K562 (cell line): ENCODE data around the gene TECPR2. TPM values are rescaled to one million over a fixed set of nuclear protein-coding genes. Genes with fewer than 3 reads are reported as not detected.

Experiments
- CREB1 ChIP-seq, 2 experiments: sonication (generic) in 1 of 2; formaldehyde crosslinking in 1 of 2; IDR thresholded peaks; 2 replicates each; pipeline versions ENCODE4 v1.6.1 to v1.8.0; 2012 to 2022; ENCODE audit warnings: inconsistent platforms in 1 of 2, mild to moderate bottlenecking in 1 of 2, missing genetic modification reagents in 1 of 2, moderate library complexity in 1 of 2
- CTCF ChIP-seq, 3 experiments: IDR thresholded peaks in 2 of 3; conservative IDR thresholded peaks in 1 of 3; 2 replicates each; pipeline ENCODE4 v1.5.1; 2011 to 2012; ENCODE audit warnings: low read length in 3 of 3, mild to moderate bottlenecking in 3 of 3, control low read depth in 2 of 3, improper control_type of control experiment in 1 of 3, inconsistent platforms in 1 of 3, low read depth in 1 of 3, mixed read lengths in 1 of 3, moderate library complexity in 1 of 3; ENCODE audit not compliant: insufficient read depth in 2 of 3
- ETV5 ChIP-seq: sonication (generic); formaldehyde crosslinking; IDR thresholded peaks from 2 replicates; pipeline ENCODE4 v1.4.0; 2020; ENCODE audit warnings: low read depth, mild to moderate bottlenecking, missing genetic modification reagents
- HLTF ChIP-seq: fragments of 450-650 bp; IDR thresholded peaks from 2 replicates; pipeline ENCODE4 v1.6.1; 2016
- L3MBTL2 ChIP-seq: fragments of 450-650 bp; IDR thresholded peaks from 2 replicates; pipeline ENCODE4 v1.6.1; 2016; ENCODE audit warnings: mild to moderate bottlenecking, moderate library complexity
- MAX ChIP-seq: sonication (generic); formaldehyde crosslinking; IDR thresholded peaks from 2 replicates; pipeline ENCODE4 v1.9.0; 2022; ENCODE audit warnings: mild to moderate bottlenecking, missing genetic modification reagents
- MECOM ChIP-seq: fragments of 250-450 bp; sonication (Bioruptor Pico); IDR thresholded peaks from 2 replicates; pipeline ENCODE4 v1.8.0; 2022; ENCODE audit warnings: inconsistent platforms
- MTA3 ChIP-seq: fragments of 450-650 bp; formaldehyde crosslinking; IDR thresholded peaks from 2 replicates; pipeline ENCODE4 v1.6.1; 2017; ENCODE audit warnings: mild to moderate bottlenecking, borderline replicate concordance
- RB1 ChIP-seq: fragments of 450-650 bp; IDR thresholded peaks from 2 replicates; pipeline ENCODE4 v1.6.1; 2017; ENCODE audit warnings: low read depth, mild to moderate bottlenecking
- SP1 ChIP-seq: sonication (generic); formaldehyde crosslinking; IDR thresholded peaks from 2 replicates; pipeline ENCODE4 v1.8.1; 2022; ENCODE audit warnings: mild to moderate bottlenecking, missing genetic modification reagents
- TFAP4 ChIP-seq: sonication (generic); formaldehyde crosslinking; IDR thresholded peaks from 2 replicates; pipeline ENCODE4 v1.8.0; 2022; ENCODE audit warnings: missing genetic modification reagents, mild to moderate bottlenecking, moderate library complexity, borderline replicate concordance
- ZC3H4 ChIP-seq: sonication (generic); formaldehyde crosslinking; IDR thresholded peaks from 2 replicates; pipeline ENCODE4 v1.9.0; 2021; ENCODE audit warnings: missing genetic modification reagents, borderline replicate concordance
- ZNF134 ChIP-seq: fragments of 250-450 bp; sonication (Bioruptor Pico); conservative IDR thresholded peaks from 2 replicates; pipeline ENCODE4 v1.4.0; 2020
- ZNF511 ChIP-seq: sonication (generic); formaldehyde crosslinking; IDR thresholded peaks from 2 replicates; pipeline ENCODE4 v1.8.0; 2022; ENCODE audit warnings: mild to moderate bottlenecking, missing genetic modification reagents
- ZNF512 ChIP-seq: IDR thresholded peaks from 2 replicates; pipeline ENCODE4 v1.6.1; 2016; ENCODE audit warnings: missing genetic modification characterization, missing compliant biosample characterization
- ZNF589 ChIP-seq: fragments of 200-800 bp; sonication (Bioruptor generic); IDR thresholded peaks from 2 replicates; pipeline ENCODE4 v1.6.1; 2016; ENCODE audit warnings: low read depth, missing genetic modification characterization, missing compliant biosample characterization
- polyA plus RNA-seq, 8 experiments: library from polyadenylated mRNA; depleted of rRNA in 4 of 8; stranded (reverse) in 5 of 8; unstranded in 3 of 8; fragments of >200 nt; fragmentation: Nextera tagmentation in 2 of 8; fragmentation: Illumina TruSeq in 1 of 8; extraction: Ambion mirVana in 2 of 8; extraction: Trizol in 1 of 8; gene quantifications; 2 replicates each; pipeline versions ENCODE4 v1.2.1 to v1.2.3, GENCODE V29; 2011 to 2014; ENCODE audit warnings: inconsistent platforms in 1 of 8, missing spikeins in 1 of 8
- total RNA-seq, 7 experiments: library from RNA; depleted of rRNA in 6 of 7; stranded (reverse); fragments of >200 nt in 6 of 7; fragmentation: Illumina TruSeq in 2 of 7; extraction: Trizol in 2 of 7; gene quantifications; 2 replicates each; pipeline versions ENCODE4 v1.2.1 to v1.2.3, GENCODE V29; 2011 to 2021; ENCODE audit warnings: low replicate concordance in 1 of 7
- TF ChIP-seq, protein P1 (sequence below): fragments of 250-450 bp; sonication (Bioruptor Pico); IDR thresholded peaks from 2 replicates; pipeline ENCODE4 v1.8.0; 2021; ENCODE audit warnings: borderline replicate concordance, mild to moderate bottlenecking, moderate library complexity; ENCODE audit not compliant: poor library complexity, severe bottlenecking
- TF ChIP-seq, protein P2 (sequence below): fragments of 250-450 bp; sonication (Bioruptor Pico); IDR thresholded peaks from 2 replicates; pipeline ENCODE4 v1.8.0; 2021; ENCODE audit warnings: moderate library complexity, mild to moderate bottlenecking, inconsistent platforms

Gene TECPR2
- total and polyA plus RNA-seq, 9 of the 15 experiments (the other 6 are each of a cell fraction or from before 2014, with no cell fraction given) = 0.04 to 3.0 (median 0.83) TPM

- TF ChIP-seq TFAP4 (CRISPR knock-in tag) = peak; percentile 14; the same call in 1 of the 2 replicates
- TF ChIP-seq ZC3H4 (CRISPR knock-in tag) = peak; percentile 96
- no peak for TF ChIP-seq ETV5
- TF ChIP-seq ZNF511 = 0 out of 2 replicates have a peak, but pooled peaks have one; percentile 46
- no peak for TF ChIP-seq CTCF (IDR thresholded peaks at IDR 0.05 in 2 of 3, conservative IDR thresholded peaks at IDR 0.05 in 1 of 3; ENCODE audit: insufficient read depth in 2 of 3, low read depth in 1 of 3, low read length in 3 of 3)
- TF ChIP-seq CREB1 (IDR thresholded peaks at IDR 0.05) = peak; percentile 56; the same call in 1 of the 2 replicates
- no peak for TF ChIP-seq CREB1 (CRISPR knock-in tag; IDR thresholded peaks at IDR 0.05)
- peak; percentile 51; the same call in 1 of the 2 replicates for TF ChIP-seq SP1
- TF ChIP-seq MTA3 = peak; percentile 56; the same call in 1 of the 2 replicates
- TF ChIP-seq ZNF589 = no peak
- TF ChIP-seq MAX (CRISPR knock-in tag) = peak; percentile 17; the same call in 1 of the 2 replicates
- TF ChIP-seq, protein P1, sequence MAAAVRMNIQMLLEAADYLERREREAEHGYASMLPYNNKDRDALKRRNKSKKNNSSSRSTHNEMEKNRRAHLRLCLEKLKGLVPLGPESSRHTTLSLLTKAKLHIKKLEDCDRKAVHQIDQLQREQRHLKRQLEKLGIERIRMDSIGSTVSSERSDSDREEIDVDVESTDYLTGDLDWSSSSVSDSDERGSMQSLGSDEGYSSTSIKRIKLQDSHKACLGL (CRISPR knock-in tag) = no peak
- no peak for TF ChIP-seq HLTF
- no peak for TF ChIP-seq MECOM (CRISPR knock-in tag)
- TF ChIP-seq L3MBTL2 = no peak
- TF ChIP-seq ZNF134 (CRISPR knock-in tag) = no peak
- peak; percentile 51; the same call in 1 of the 2 replicates for TF ChIP-seq RB1
- TF ChIP-seq, protein P2, sequence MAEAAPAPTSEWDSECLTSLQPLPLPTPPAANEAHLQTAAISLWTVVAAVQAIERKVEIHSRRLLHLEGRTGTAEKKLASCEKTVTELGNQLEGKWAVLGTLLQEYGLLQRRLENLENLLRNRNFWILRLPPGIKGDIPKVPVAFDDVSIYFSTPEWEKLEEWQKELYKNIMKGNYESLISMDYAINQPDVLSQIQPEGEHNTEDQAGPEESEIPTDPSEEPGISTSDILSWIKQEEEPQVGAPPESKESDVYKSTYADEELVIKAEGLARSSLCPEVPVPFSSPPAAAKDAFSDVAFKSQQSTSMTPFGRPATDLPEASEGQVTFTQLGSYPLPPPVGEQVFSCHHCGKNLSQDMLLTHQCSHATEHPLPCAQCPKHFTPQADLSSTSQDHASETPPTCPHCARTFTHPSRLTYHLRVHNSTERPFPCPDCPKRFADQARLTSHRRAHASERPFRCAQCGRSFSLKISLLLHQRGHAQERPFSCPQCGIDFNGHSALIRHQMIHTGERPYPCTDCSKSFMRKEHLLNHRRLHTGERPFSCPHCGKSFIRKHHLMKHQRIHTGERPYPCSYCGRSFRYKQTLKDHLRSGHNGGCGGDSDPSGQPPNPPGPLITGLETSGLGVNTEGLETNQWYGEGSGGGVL = no peak
- no peak for TF ChIP-seq ZNF512 (tag)
Measured at GRCh38 chr14:102508774-102509745, 146.3 kb downstream of the TECPR2 start (continued).
